Thyroid gland (tissue), 4 donors: ENCODE data around the gene GPR18. TPM values are rescaled to one million over a fixed set of nuclear protein-coding genes. Genes with fewer than 3 reads are reported as not detected.
A peak's percentile ranks its signal among the peaks of the same experiment; 100 is the strongest.

Experiments used
- DNase-seq, 2 donors: peaks; one replicate each; pipeline ENCODE4 v3.0.0-alpha.2; 2019
- H3K27ac ChIP-seq, 3 donors: fragments of 200-600 bp; sonication (generic); 1 replicate in 2 of 3; 2 replicates in 1 of 3; pipeline ENCODE4 v1.5.1; 2016 to 2019; ENCODE audit warnings: mild to moderate bottlenecking in 1 of 3, moderate library complexity in 1 of 3
- H3K27me3 ChIP-seq: fragments of 200-600 bp; sonication (generic); one replicate; pipeline ENCODE4 v1.5.1; 2019
- H3K36me3 ChIP-seq, 2 donors: fragments of 200-600 bp; sonication (generic); one replicate each; pipeline ENCODE4 v1.5.1; 2016 to 2019
- H3K4me1 ChIP-seq, 2 donors: fragments of 200-600 bp; sonication (generic); one replicate each; pipeline ENCODE4 v1.5.1; 2017 to 2019
- H3K4me3 ChIP-seq, 3 donors: fragments of 200-600 bp; sonication (generic); replicated peaks in 1 of 3; 1 replicate in 2 of 3; 2 replicates in 1 of 3; pipeline ENCODE4 v1.5.1; 2016; ENCODE audit warnings: mild to moderate bottlenecking in 1 of 3
- H3K9me3 ChIP-seq: fragments of 200-600 bp; sonication (generic); one replicate; pipeline ENCODE4 v1.5.1; 2017
- POLR2A ChIP-seq, 2 donors: fragments of 450-650 bp; IDR thresholded peaks; one replicate each; pipeline ENCODE4 v1.6.1; 2017; ENCODE audit warnings: antibody characterized with exemption in 2 of 2, mild to moderate bottlenecking in 2 of 2, moderate library complexity in 1 of 2
- WGBS, 2 donors: methylation state at CpG; one replicate each; pipeline ENCODE4 v1.1.5; 2017; 5-methylcytosine and 5-hydroxymethylcytosine counted together
- intact Hi-C: fragments of 100-400 bp; cut with DNase I; formaldehyde crosslinking; loops from one replicate; pipeline ENCODE4 v1.15.1; 2023
- total RNA-seq, 4 donors: library from RNA; depleted of rRNA; stranded (reverse); fragments of >200 nt; gene quantifications; one replicate each; pipeline ENCODE4 v1.2.3, GENCODE V29; 2016
- TF ChIP-seq, protein P1 (sequence below), 6 experiments: fragments of 200-600 bp in 3 of 6; fragments of 450-650 bp in 3 of 6; sonication (generic) in 3 of 6; IDR thresholded peaks; one replicate each; pipeline ENCODE4 v1.5.1; 2016 to 2019; ENCODE audit warnings: antibody characterized with exemption in 6 of 6, mild to moderate bottlenecking in 2 of 6, inconsistent platforms in 1 of 6, moderate library complexity in 1 of 6

GPR18 gene
- total RNA-seq, 4 donors from 2014 or later: 0.27 to 0.96 TPM; not detected in 2

DNA sequence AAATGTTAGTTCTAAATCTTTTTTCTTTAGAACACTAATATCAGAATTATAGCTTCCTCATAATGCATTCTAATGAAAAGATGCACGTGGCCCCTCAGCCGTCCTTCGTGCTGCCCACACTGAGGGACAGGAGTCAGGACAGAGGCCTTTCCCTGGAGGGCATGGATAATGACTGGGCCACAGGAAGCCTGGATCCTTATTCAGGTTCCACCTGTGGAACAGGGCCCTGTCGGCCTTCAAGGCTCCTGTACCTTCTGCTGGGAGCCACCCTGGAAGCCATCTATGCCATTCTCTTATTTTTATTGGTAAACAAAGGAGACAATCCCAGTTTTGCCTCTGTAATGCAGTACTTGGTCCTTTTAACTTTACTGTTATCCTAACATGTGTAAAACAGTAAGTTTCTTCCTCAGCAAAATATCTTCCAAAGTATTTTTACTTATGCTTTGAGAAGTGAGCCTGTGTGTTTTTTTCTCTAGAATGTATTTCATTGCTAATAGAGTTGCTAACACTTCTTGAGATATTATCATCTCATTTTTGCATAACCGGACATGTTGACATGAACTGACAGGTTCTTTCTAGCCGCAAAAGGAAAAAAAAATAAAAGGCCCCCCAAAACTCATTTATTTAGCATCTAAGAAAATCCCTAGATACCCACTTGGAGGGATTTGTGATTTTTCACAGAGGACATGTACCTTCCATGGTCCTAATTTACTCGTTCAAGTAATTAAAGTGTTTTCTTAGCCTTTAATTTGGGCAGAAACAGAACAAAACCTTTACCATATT lies 43.1 kb upstream of the GPR18 start:
- no peak for DNase-seq
- Histone ChIP-seq H3K4me1 (peaks cover 4 to 10% of the 10 kb centered on the region in 2 donors), H3K4me3 (no peak overlapping the region), H3K36me3 (no peaks in the 10 kb centered on the region), H3K27me3 (no peaks in the 10 kb centered on the region), H3K27ac (no peak overlapping the region), H3K9me3 (no peaks in the 10 kb centered on the region)
- intact Hi-C loops: no loop called here
- TF ChIP-seq POLR2A (IDR thresholded peaks at IDR 0.05): no peak
- TF ChIP-seq, protein P1, sequence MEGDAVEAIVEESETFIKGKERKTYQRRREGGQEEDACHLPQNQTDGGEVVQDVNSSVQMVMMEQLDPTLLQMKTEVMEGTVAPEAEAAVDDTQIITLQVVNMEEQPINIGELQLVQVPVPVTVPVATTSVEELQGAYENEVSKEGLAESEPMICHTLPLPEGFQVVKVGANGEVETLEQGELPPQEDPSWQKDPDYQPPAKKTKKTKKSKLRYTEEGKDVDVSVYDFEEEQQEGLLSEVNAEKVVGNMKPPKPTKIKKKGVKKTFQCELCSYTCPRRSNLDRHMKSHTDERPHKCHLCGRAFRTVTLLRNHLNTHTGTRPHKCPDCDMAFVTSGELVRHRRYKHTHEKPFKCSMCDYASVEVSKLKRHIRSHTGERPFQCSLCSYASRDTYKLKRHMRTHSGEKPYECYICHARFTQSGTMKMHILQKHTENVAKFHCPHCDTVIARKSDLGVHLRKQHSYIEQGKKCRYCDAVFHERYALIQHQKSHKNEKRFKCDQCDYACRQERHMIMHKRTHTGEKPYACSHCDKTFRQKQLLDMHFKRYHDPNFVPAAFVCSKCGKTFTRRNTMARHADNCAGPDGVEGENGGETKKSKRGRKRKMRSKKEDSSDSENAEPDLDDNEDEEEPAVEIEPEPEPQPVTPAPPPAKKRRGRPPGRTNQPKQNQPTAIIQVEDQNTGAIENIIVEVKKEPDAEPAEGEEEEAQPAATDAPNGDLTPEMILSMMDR (IDR thresholded peaks at IDR 0.05): no peak
- 93 to 97% methylated on average over 7 of the region's 7 CpGs for WGBS, 2 donors

DNA sequence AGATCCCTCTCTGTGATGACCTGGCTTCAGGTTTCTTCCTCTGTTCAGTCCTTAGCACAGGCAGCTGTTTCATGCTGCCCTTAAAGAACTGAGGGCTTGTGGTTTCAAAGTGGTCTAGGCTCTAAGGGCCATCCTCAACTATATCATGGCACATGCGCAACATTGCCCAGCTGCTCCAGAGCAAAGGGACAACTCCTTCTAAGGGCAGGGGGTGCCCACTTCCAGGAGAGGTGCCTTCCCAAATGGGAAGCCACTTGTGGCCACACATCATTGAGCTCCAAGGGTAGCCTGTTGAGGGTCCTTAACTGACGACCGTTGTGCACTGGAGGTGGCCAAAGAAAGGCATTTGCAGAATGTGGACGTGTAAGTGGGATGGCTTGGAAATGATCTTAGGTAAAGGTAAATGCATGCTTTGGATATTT lies 41.8 kb upstream of the GPR18 start:
- WGBS, 2 donors: 48 to 53% methylated on average over 4 of the region's 4 CpGs
- no peak overlapping the region for H3K27ac ChIP-seq

DNA sequence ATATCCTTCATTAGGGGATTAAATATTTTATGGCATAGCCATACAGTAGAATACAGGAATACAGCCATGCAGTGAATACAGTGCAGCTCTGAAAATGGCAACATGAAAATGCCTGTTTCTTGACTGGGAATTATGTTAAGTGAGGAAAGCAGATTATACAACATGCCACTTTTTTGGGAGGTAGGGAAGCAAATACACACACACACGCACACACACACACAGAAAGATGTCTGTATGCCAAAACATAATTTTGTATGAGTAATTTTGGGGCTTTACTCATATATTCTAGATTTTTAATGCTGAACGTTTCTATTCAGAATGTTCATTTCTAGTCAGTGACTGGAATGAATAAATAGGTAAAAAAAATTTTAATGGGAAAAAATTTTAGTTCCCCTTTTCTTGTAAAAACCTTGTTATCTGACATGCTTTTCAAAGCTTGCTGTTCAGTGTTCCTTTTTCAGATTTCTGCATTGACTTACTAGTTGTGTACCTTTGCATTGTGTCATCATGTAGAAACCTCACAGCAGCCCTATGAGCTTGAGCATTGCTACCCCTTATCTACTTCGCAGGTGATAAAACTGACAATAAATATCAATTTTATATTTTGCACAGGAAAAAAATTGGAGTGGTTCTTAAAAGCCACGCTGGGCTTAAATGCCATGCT lies 41.2 kb upstream of the GPR18 start:
- no peak for TF ChIP-seq POLR2A (IDR thresholded peaks at IDR 0.05)
- TF ChIP-seq, protein P1 (IDR thresholded peaks at IDR 0.05): no peak
- no peaks in the 10 kb centered on the region for H3K27me3 ChIP-seq
- 93 to 94% methylated on average over 4 of the region's 4 CpGs for WGBS, 2 donors
- intact Hi-C loops: no loop called here
- peaks cover 4 to 10% of the 10 kb centered on the region in 2 donors for H3K4me1 ChIP-seq
- no peak for DNase-seq
- H3K4me3 ChIP-seq: no peak overlapping the region
- H3K36me3 ChIP-seq: no peaks in the 10 kb centered on the region
- no peak overlapping the region for H3K27ac ChIP-seq
- no peaks in the 10 kb centered on the region for H3K9me3 ChIP-seq

More for the DNA sequence above, 41.8 kb upstream of the GPR18 start:
- intact Hi-C loops: no loop called here
- peaks cover 4 to 10% of the 10 kb centered on the region in 2 donors for H3K4me1 ChIP-seq
- TF ChIP-seq, protein P1 (IDR thresholded peaks at IDR 0.05): no peak
- no peak for TF ChIP-seq POLR2A (IDR thresholded peaks at IDR 0.05)
- H3K36me3 ChIP-seq: no peaks in the 10 kb centered on the region
- no peaks in the 10 kb centered on the region for H3K9me3 ChIP-seq
- no peaks in the 10 kb centered on the region for H3K27me3 ChIP-seq
- DNase-seq: peak in 1 of 2 donors; percentile 31
- H3K4me3 ChIP-seq: no peak overlapping the region

DNA sequence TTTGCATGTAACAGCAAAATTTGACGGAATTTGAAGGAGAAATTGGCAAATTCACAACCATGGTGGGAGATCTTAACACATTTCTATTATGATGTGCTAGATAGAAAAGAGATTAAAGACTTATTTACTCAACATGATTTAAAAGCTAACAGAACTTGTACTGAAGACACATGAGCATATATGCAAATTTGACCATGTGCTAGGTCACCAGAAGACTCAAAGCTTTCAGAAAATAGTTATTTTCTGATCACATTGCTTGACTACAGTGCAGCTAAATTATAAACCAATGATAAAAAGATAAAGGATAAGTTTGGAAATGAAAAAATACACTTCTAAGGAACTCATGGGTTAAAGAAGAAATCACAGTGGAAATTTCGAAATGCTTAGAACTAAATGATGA lies 39.9 kb upstream of the GPR18 start:
- WGBS, 2 donors: 88 to 97% methylated on average over 2 of the region's 2 CpGs
- intact Hi-C loops: no loop called here

More for the DNA sequence above, 39.9 kb upstream of the GPR18 start:
- peaks cover 4 to 10% of the 10 kb centered on the region in 2 donors for H3K4me1 ChIP-seq
- no peak for TF ChIP-seq POLR2A (IDR thresholded peaks at IDR 0.05)
- TF ChIP-seq, protein P1 (IDR thresholded peaks at IDR 0.05): no peak
- no peaks in the 10 kb centered on the region for H3K9me3 ChIP-seq
- DNase-seq: no peak
- H3K4me3 ChIP-seq: no peak overlapping the region
- no peak overlapping the region for H3K27ac ChIP-seq
- no peaks in the 10 kb centered on the region for H3K36me3 ChIP-seq
- H3K27me3 ChIP-seq: no peaks in the 10 kb centered on the region
